ENCODE results near the gene SMAD2. TPM values are rescaled to one million over a fixed set of nuclear protein-coding genes. Genes with fewer than 3 reads are reported as not detected.

The SMAD2 gene
- total and polyA plus RNA-seq, 4 donors, result 11.8 to 31.3 (median 22.8) TPM

- no peaks in the 10 kb centered on the region for H3K27me3 ChIP-seq (ENCODE audit: control insufficient read depth in 4 of 4, insufficient read depth in 4 of 4, low read length in 3 of 4)
These were observed 665 bp upstream of the SMAD2 start for GRCh38 chr18:47930931-47931717.

GRCh38 chr18:47929681-47930198, 719 bp downstream of the SMAD2 start:
- TF ChIP-seq GABPA (IDR thresholded peaks at IDR 0.05 in 1 of 2, conservative IDR thresholded peaks at IDR 0.05 in 1 of 2), result no peak
- TF ChIP-seq RXRA (IDR thresholded peaks at IDR 0.05), result peak in 1 of 2 donors; percentile 16
- peak overlapping the region; percentile 90 to 94 for H3K27ac ChIP-seq (ENCODE audit: low read depth in 1 of 2, low read length in 2 of 2)
- H3K36me3 ChIP-seq (ENCODE audit: control insufficient read depth in 4 of 4, insufficient read depth in 3 of 4, low read depth in 1 of 4, low read length in 3 of 4), result no peaks in the 10 kb centered on the region
- under 1% methylated on average over 19 of the region's 19 CpGs for WGBS
- H3K4me3 ChIP-seq (ENCODE audit: low read depth in 1 of 3, low read length in 3 of 3), result peak overlapping the region; percentile 89 to 99 (median 92)
- H3K27me3 ChIP-seq (ENCODE audit: control insufficient read depth in 4 of 4, insufficient read depth in 4 of 4, low read length in 3 of 4), result no peaks in the 10 kb centered on the region
- peak overlapping the region; percentile 73 to 78 for H3K9ac ChIP-seq (ENCODE audit: low read depth in 1 of 2, low read length in 2 of 2)
- DNase-seq (ENCODE audit: low spot score), result no peak
- no peaks in the 10 kb centered on the region for H3K9me3 ChIP-seq (ENCODE audit: control insufficient read depth in 4 of 4, low read length in 3 of 4)
- peaks cover 1 to 24% (median 13%) of the 10 kb centered on the region in 4 donors for H3K4me1 ChIP-seq (ENCODE audit: control insufficient read depth in 4 of 4, insufficient read depth in 4 of 4, low read length in 3 of 4)

More at GRCh38 chr18:47930931-47931717, 665 bp upstream of the SMAD2 start:
- Histone ChIP-seq H3K4me3 (ENCODE audit: low read depth in 1 of 3, low read length in 3 of 3) (peak overlapping the region; percentile 60 to 99 (median 75)), H3K9me3 (ENCODE audit: control insufficient read depth in 4 of 4, low read length in 3 of 4) (no peaks in the 10 kb centered on the region), H3K27ac (ENCODE audit: low read depth in 1 of 2, low read length in 2 of 2) (peak overlapping the region; percentile 76 to 94), H3K4me1 (ENCODE audit: control insufficient read depth in 4 of 4, insufficient read depth in 4 of 4, low read length in 3 of 4) (peaks cover 0 to 24% (median 13%) of the 10 kb centered on the region in 4 donors), H3K36me3 (ENCODE audit: control insufficient read depth in 4 of 4, insufficient read depth in 3 of 4, low read depth in 1 of 4, low read length in 3 of 4) (no peaks in the 10 kb centered on the region), H3K9ac (ENCODE audit: low read depth in 1 of 2, low read length in 2 of 2) (no peak overlapping the region)
- WGBS, result 2% methylated on average over 107 of the region's 107 CpGs
- TF ChIP-seq SP1 (IDR thresholded peaks at IDR 0.05), result peak; percentile 27
- no peak for TF ChIP-seq YY1 (IDR thresholded peaks at IDR 0.05)
- TF ChIP-seq FOXA1 (IDR thresholded peaks at IDR 0.05), result no peak
- peak; percentile 93 for DNase-seq (ENCODE audit: low spot score)

GRCh38 chr18:47928466-47928865, 2.0 kb downstream of the SMAD2 start:
- TF ChIP-seq, protein P1, sequence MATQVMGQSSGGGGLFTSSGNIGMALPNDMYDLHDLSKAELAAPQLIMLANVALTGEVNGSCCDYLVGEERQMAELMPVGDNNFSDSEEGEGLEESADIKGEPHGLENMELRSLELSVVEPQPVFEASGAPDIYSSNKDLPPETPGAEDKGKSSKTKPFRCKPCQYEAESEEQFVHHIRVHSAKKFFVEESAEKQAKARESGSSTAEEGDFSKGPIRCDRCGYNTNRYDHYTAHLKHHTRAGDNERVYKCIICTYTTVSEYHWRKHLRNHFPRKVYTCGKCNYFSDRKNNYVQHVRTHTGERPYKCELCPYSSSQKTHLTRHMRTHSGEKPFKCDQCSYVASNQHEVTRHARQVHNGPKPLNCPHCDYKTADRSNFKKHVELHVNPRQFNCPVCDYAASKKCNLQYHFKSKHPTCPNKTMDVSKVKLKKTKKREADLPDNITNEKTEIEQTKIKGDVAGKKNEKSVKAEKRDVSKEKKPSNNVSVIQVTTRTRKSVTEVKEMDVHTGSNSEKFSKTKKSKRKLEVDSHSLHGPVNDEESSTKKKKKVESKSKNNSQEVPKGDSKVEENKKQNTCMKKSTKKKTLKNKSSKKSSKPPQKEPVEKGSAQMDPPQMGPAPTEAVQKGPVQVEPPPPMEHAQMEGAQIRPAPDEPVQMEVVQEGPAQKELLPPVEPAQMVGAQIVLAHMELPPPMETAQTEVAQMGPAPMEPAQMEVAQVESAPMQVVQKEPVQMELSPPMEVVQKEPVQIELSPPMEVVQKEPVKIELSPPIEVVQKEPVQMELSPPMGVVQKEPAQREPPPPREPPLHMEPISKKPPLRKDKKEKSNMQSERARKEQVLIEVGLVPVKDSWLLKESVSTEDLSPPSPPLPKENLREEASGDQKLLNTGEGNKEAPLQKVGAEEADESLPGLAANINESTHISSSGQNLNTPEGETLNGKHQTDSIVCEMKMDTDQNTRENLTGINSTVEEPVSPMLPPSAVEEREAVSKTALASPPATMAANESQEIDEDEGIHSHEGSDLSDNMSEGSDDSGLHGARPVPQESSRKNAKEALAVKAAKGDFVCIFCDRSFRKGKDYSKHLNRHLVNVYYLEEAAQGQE (IDR thresholded peaks at IDR 0.05), result no peak
- no peak for TF ChIP-seq JUND (IDR thresholded peaks at IDR 0.05)
- TF ChIP-seq GABPA (IDR thresholded peaks at IDR 0.05 in 1 of 2, conservative IDR thresholded peaks at IDR 0.05 in 1 of 2), result no peak
- TF ChIP-seq, protein P2, sequence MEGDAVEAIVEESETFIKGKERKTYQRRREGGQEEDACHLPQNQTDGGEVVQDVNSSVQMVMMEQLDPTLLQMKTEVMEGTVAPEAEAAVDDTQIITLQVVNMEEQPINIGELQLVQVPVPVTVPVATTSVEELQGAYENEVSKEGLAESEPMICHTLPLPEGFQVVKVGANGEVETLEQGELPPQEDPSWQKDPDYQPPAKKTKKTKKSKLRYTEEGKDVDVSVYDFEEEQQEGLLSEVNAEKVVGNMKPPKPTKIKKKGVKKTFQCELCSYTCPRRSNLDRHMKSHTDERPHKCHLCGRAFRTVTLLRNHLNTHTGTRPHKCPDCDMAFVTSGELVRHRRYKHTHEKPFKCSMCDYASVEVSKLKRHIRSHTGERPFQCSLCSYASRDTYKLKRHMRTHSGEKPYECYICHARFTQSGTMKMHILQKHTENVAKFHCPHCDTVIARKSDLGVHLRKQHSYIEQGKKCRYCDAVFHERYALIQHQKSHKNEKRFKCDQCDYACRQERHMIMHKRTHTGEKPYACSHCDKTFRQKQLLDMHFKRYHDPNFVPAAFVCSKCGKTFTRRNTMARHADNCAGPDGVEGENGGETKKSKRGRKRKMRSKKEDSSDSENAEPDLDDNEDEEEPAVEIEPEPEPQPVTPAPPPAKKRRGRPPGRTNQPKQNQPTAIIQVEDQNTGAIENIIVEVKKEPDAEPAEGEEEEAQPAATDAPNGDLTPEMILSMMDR (IDR thresholded peaks at IDR 0.05; ENCODE audit: low read depth, low read length, missing input control), result no peak
- no peak for TF ChIP-seq RXRA (IDR thresholded peaks at IDR 0.05)
- TF ChIP-seq RAD21 (IDR thresholded peaks at IDR 0.05), result no peak
- TF ChIP-seq SP1 (IDR thresholded peaks at IDR 0.05), result no peak
- TF ChIP-seq ATF3 (IDR thresholded peaks at IDR 0.05), result no peak
- TF ChIP-seq HNF4A (conservative IDR thresholded peaks at IDR 0.05), result no peak
- TF ChIP-seq, protein P3, sequence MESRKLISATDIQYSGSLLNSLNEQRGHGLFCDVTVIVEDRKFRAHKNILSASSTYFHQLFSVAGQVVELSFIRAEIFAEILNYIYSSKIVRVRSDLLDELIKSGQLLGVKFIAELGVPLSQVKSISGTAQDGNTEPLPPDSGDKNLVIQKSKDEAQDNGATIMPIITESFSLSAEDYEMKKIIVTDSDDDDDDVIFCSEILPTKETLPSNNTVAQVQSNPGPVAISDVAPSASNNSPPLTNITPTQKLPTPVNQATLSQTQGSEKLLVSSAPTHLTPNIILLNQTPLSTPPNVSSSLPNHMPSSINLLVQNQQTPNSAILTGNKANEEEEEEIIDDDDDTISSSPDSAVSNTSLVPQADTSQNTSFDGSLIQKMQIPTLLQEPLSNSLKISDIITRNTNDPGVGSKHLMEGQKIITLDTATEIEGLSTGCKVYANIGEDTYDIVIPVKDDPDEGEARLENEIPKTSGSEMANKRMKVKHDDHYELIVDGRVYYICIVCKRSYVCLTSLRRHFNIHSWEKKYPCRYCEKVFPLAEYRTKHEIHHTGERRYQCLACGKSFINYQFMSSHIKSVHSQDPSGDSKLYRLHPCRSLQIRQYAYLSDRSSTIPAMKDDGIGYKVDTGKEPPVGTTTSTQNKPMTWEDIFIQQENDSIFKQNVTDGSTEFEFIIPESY (IDR thresholded peaks at IDR 0.05), result no peak
- no peak for TF ChIP-seq FOXA1 (IDR thresholded peaks at IDR 0.05)
- no peak for TF ChIP-seq MAX (IDR thresholded peaks at IDR 0.05)
- TF ChIP-seq YY1 (IDR thresholded peaks at IDR 0.05), result no peak
- no peak for DNase-seq (ENCODE audit: low spot score)
- Histone ChIP-seq H3K4me1 (ENCODE audit: control insufficient read depth in 4 of 4, insufficient read depth in 4 of 4, low read length in 3 of 4) (peaks cover 1 to 26% (median 13%) of the 10 kb centered on the region in 4 donors), H3K36me3 (ENCODE audit: control insufficient read depth in 4 of 4, insufficient read depth in 3 of 4, low read depth in 1 of 4, low read length in 3 of 4) (no peaks in the 10 kb centered on the region), H3K27ac (ENCODE audit: low read depth in 1 of 2, low read length in 2 of 2) (no peak overlapping the region), H3K4me3 (ENCODE audit: low read depth in 1 of 3, low read length in 3 of 3) (no peak overlapping the region), H3K9ac (ENCODE audit: low read depth in 1 of 2, low read length in 2 of 2) (no peak overlapping the region), H3K27me3 (ENCODE audit: control insufficient read depth in 4 of 4, insufficient read depth in 4 of 4, low read length in 3 of 4) (no peaks in the 10 kb centered on the region), H3K9me3 (ENCODE audit: control insufficient read depth in 4 of 4, low read length in 3 of 4) (no peaks in the 10 kb centered on the region)
- 46% methylated on average over 3 of the region's 3 CpGs for WGBS

All from liver (tissue), 9 donors.